ENCODE results near the gene SCD5. TPM values are rescaled to one million over a fixed set of nuclear protein-coding genes. Genes with fewer than 3 reads are reported as not detected.

The SCD5 gene
- total and polyA plus RNA-seq, 3 experiments from 2014 or later, result 2.6 to 6.3 (median 6.2) TPM

DNA sequence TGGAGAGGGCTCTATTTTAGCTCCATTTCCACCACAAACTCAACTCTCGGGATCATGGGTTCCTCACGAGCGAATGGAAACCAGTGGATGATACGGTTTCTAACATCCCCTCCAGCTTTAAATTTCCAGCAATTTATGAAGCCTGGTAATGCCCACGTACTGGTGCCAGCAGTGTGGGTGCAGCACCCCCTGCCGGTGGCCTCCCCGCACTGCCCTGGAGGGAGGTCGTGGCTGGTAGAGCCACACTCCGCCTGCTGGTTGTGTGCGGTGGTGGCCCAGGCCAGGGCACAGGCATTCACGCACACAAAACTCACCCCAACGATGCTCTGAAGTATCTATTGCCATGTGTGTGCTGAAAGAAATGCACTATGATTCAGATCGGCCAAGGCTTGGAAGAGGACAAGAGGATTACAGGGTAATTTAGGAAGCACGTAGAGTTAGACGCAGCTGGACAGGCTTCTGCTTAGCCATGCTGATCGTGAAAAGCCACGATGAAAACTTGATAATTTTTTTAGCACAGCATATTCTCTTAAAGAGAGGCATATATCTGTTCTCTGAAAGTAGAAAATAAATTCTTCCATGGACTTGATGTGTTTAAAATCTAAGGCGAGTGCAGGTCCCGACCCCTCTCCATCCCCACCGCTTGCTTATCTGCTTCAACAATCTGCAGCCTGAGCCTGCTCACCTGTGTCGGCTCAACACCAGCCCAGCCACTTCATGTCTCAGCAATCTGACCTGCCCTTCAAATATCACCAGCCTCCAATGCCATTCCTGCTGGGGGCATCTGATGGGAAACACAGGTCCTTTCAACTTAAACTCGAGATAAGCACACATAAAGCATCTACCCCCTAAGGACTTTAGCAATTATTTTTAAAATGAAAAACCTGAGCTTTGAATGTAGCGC, 59.1 kb downstream of the SCD5 start:
- H3K4me1 Mint-ChIP-seq, result no peaks in the 10 kb centered on the region
- peak in 4 of 5 donors; percentile 7 to 26 (median 22) for DNase-seq
- ChIA-PET CTCF (interaction anchor here (0.8 to 1.3 kb wide), 3 partner anchors 9 to 276 kb away, joined by 3 to 4 read pairs (median 3); no protein-coding TSS in a partner anchor), POLR2A (no interaction called here)
- Histone ChIP-seq H3K36me3 (ENCODE audit: insufficient read depth, low read length) (no peaks in the 10 kb centered on the region), H3K9me3 (ENCODE audit: low read length) (no peaks in the 10 kb centered on the region), H3K4me1 (ENCODE audit: insufficient read depth, low read length) (no peaks in the 10 kb centered on the region), H3K4me3 (ENCODE audit: low read length) (no peak overlapping the region), H3K27ac (ENCODE audit: low read depth, low read length) (no peak overlapping the region), H3K27me3 (ENCODE audit: insufficient read depth, low read length, poor library complexity, severe bottlenecking) (no peaks in the 10 kb centered on the region)
- H3K9me3 Mint-ChIP-seq, result no peaks in the 10 kb centered on the region
- H3K27me3 Mint-ChIP-seq, result peaks cover 0 to 9% of the 10 kb centered on the region in 2 donors
- no peak overlapping the region for H3K4me3 Mint-ChIP-seq
- peaks cover 0 to 7% (median 0%) of the 10 kb centered on the region in 3 donors for H3K36me3 Mint-ChIP-seq
- no peak overlapping the region for H3K27ac Mint-ChIP-seq

DNA sequence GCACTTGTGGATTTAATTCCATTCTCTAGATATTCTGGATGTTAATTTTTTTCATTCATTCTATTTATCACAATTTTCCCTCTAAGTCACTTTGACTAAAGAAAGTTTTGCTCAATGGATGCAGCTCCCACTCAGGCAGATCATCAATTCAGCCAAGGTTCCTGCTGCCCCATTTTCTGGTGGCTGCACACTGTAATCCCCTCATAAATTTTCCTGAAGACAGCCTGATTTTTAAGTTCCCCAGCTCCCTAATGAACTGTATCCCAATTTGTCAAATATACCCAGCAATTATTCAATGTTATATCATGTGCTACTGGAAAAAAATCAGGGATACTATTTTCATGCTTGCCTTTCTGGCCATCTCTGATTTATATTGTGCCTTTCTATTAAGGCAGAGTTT, 61.2 kb downstream of the SCD5 start:
- POLR2A ChIA-PET, result no interaction called here
- H3K9me3 ChIP-seq (ENCODE audit: low read length), result no peaks in the 10 kb centered on the region
- peaks cover 0 to 7% of the 10 kb centered on the region in 2 donors for H3K27me3 Mint-ChIP-seq
- H3K27me3 ChIP-seq (ENCODE audit: insufficient read depth, low read length, poor library complexity, severe bottlenecking), result no peaks in the 10 kb centered on the region
- no peak overlapping the region for H3K4me3 ChIP-seq (ENCODE audit: low read length)
- no peaks in the 10 kb centered on the region for H3K4me1 Mint-ChIP-seq
- no peak for DNase-seq
- no peak overlapping the region for H3K4me3 Mint-ChIP-seq
- no peaks in the 10 kb centered on the region for H3K9me3 Mint-ChIP-seq
- H3K4me1 ChIP-seq (ENCODE audit: insufficient read depth, low read length), result no peaks in the 10 kb centered on the region
- peaks cover 0 to 9% (median 4%) of the 10 kb centered on the region in 3 donors for H3K36me3 Mint-ChIP-seq
- no peak overlapping the region for H3K27ac ChIP-seq (ENCODE audit: low read depth, low read length)
- CTCF ChIA-PET, result interaction anchor here (1.0 kb wide), 1 partner anchor 11 kb away, joined by 3 read pairs; no protein-coding TSS in a partner anchor
- no peaks in the 10 kb centered on the region for H3K36me3 ChIP-seq (ENCODE audit: insufficient read depth, low read length)
- no peak overlapping the region for H3K27ac Mint-ChIP-seq

DNA sequence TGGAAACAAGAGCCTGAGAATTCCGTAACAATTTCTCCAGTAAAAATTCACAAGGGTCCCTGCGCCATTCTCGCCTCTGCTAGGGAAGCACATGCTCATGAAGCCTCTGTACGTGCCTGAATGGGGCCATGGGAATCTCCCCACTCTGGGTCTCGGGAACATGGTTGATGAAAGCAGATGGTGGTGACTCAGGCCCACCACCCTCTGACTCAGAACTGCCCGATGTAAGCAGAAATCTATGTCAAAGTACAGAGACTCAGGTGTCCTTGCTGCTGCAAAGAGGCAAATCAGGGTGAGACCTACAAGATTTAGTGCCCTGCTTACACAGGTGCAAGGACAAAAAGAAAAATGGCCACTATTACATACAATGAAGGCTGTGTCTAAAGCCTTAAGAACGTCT, 65.0 kb downstream of the SCD5 start:
- CTCF ChIA-PET, result interaction anchor here (1.5 kb wide), 1 partner anchor 11 kb away, joined by 4 read pairs; no protein-coding TSS in a partner anchor

DNA sequence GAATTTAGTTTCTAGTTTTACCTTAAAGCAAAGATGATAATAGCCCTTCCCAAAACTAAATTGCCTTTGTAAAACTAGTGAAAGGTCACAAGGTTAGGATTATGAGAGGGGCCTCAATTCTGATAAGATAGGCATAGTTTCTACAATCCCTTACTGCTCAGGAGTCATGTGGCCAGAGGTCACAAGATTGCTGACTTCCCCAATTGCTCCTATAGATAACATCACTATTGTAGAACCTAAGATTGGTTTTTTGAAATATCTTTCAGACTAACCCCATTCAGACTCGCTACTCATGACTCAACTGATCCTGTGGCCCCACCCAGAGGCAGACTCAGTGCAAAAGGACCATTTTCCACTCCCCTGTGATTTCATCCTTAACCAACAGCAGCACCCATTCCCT, 70.3 kb downstream of the SCD5 start:
- no peaks in the 10 kb centered on the region for H3K27me3 ChIP-seq (ENCODE audit: insufficient read depth, low read length, poor library complexity, severe bottlenecking)
- H3K4me1 ChIP-seq (ENCODE audit: insufficient read depth, low read length), result no peaks in the 10 kb centered on the region
- no peaks in the 10 kb centered on the region for H3K9me3 ChIP-seq (ENCODE audit: low read length)
- H3K36me3 ChIP-seq (ENCODE audit: insufficient read depth, low read length), result no peaks in the 10 kb centered on the region
- POLR2A ChIA-PET, result no interaction called here
- no peak overlapping the region for H3K4me3 Mint-ChIP-seq
- no peak overlapping the region for H3K27ac ChIP-seq (ENCODE audit: low read depth, low read length)
- no peaks in the 10 kb centered on the region for H3K9me3 Mint-ChIP-seq
- no peak overlapping the region for H3K4me3 ChIP-seq (ENCODE audit: low read length)
- DNase-seq, result no peak
- peaks cover 0 to under 1% of the 10 kb centered on the region in 2 donors for H3K27me3 Mint-ChIP-seq
- H3K4me1 Mint-ChIP-seq, result no peaks in the 10 kb centered on the region
- peaks cover 0 to 1% (median 0%) of the 10 kb centered on the region in 3 donors for H3K36me3 Mint-ChIP-seq
- CTCF ChIA-PET, result no interaction called here
- H3K27ac Mint-ChIP-seq, result no peak overlapping the region

More for the DNA sequence above, 65.0 kb downstream of the SCD5 start:
- no peak for DNase-seq
- Mint-ChIP-seq H3K4me3 (no peak overlapping the region), H3K4me1 (no peaks in the 10 kb centered on the region), H3K27me3 (peaks cover 0 to 7% of the 10 kb centered on the region in 2 donors), H3K9me3 (no peaks in the 10 kb centered on the region), H3K27ac (no peak overlapping the region), H3K36me3 (peaks cover 0 to 9% (median 4%) of the 10 kb centered on the region in 3 donors)
- Histone ChIP-seq H3K4me1 (ENCODE audit: insufficient read depth, low read length) (no peaks in the 10 kb centered on the region), H3K9me3 (ENCODE audit: low read length) (no peaks in the 10 kb centered on the region), H3K36me3 (ENCODE audit: insufficient read depth, low read length) (no peaks in the 10 kb centered on the region), H3K27me3 (ENCODE audit: insufficient read depth, low read length, poor library complexity, severe bottlenecking) (no peaks in the 10 kb centered on the region), H3K4me3 (ENCODE audit: low read length) (no peak overlapping the region), H3K27ac (ENCODE audit: low read depth, low read length) (no peak overlapping the region)
- POLR2A ChIA-PET, result no interaction called here

DNA sequence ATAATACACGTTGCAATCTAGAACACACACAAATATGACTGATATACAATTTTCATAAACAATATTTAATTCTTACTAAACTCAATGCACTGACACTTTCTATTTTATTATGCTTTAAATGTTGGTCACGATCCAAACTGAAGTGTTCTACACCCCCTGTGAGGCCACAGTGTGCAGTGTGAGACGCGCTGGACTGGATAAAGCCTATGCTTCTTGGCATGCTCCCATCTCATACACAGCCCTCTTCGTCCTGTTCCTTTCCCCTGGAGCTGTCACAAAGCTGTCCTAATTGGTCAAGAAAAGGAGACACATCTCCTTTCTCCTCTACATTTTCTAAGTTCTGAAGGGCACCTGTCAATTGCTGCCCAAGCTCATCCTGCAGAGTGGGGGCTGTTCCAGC, 72.0 kb downstream of the SCD5 start:
- H3K27me3 ChIP-seq (ENCODE audit: insufficient read depth, low read length, poor library complexity, severe bottlenecking), result no peaks in the 10 kb centered on the region
- H3K27me3 Mint-ChIP-seq, result no peaks in the 10 kb centered on the region
- peak overlapping the region in 1 of 8 donors; percentile 64 for H3K27ac Mint-ChIP-seq
- CTCF ChIA-PET, result interaction anchor here (1.3 kb wide), 1 partner anchor 10 kb away, joined by 3 read pairs; no protein-coding TSS in a partner anchor
- H3K9me3 ChIP-seq (ENCODE audit: low read length), result no peaks in the 10 kb centered on the region
- no peaks in the 10 kb centered on the region for H3K9me3 Mint-ChIP-seq
- POLR2A ChIA-PET, result no interaction called here
- H3K36me3 Mint-ChIP-seq, result no peaks in the 10 kb centered on the region
- no peaks in the 10 kb centered on the region for H3K36me3 ChIP-seq (ENCODE audit: insufficient read depth, low read length)
- no peak overlapping the region for H3K4me3 Mint-ChIP-seq
- no peaks in the 10 kb centered on the region for H3K4me1 ChIP-seq (ENCODE audit: insufficient read depth, low read length)
- no peak for DNase-seq
- H3K4me3 ChIP-seq (ENCODE audit: low read length), result no peak overlapping the region
- H3K4me1 Mint-ChIP-seq, result peaks cover 0 to 3% (median 2%) of the 10 kb centered on the region in 3 donors
- H3K27ac ChIP-seq (ENCODE audit: low read depth, low read length), result no peak overlapping the region

DNA sequence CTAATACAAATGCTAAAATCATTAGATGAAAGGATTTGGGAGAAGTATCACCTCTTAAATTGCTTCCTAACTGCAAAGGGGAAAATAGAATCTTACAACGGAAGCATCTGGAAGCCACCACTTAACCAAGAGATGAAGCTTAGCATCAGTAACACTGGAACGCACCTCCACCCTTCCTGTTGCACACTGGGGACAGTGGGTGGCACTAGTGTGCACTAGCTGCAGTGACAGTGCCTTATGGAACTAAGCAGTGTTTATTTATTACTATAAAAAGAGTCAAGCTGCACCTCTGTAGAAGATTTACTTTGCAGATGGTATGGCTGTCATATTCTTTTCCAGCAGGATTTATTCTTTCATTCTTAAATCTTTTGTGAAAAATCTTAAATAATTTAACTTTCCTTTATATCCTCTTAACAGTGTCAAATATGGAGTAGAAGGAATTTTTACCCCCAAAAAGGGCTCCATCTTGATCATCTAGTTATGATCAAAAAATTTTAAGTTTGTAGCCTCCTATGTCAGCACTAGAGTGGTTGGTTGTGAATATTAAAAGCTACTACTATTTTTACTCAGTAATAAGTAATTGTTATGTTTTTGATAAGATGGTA, 76.7 kb downstream of the SCD5 start:
- no peaks in the 10 kb centered on the region for H3K4me1 ChIP-seq (ENCODE audit: insufficient read depth, low read length)
- no peaks in the 10 kb centered on the region for H3K9me3 ChIP-seq (ENCODE audit: low read length)
- DNase-seq, result peak in 1 of 5 donors; percentile 3
- Mint-ChIP-seq H3K36me3 (no peaks in the 10 kb centered on the region), H3K9me3 (no peaks in the 10 kb centered on the region), H3K4me3 (no peak overlapping the region), H3K27ac (peak overlapping the region in 2 of 8 donors; percentile 32 to 58), H3K4me1 (peaks cover 0 to 5% (median 3%) of the 10 kb centered on the region in 3 donors), H3K27me3 (no peaks in the 10 kb centered on the region)
- no peak overlapping the region for H3K4me3 ChIP-seq (ENCODE audit: low read length)
- H3K27me3 ChIP-seq (ENCODE audit: insufficient read depth, low read length, poor library complexity, severe bottlenecking), result no peaks in the 10 kb centered on the region
- CTCF ChIA-PET, result interaction anchor here (1.0 kb wide), 1 partner anchor 11 kb away, joined by 4 read pairs; no protein-coding TSS in a partner anchor
- POLR2A ChIA-PET, result no interaction called here
- no peak overlapping the region for H3K27ac ChIP-seq (ENCODE audit: low read depth, low read length)
- no peaks in the 10 kb centered on the region for H3K36me3 ChIP-seq (ENCODE audit: insufficient read depth, low read length)

DNA sequence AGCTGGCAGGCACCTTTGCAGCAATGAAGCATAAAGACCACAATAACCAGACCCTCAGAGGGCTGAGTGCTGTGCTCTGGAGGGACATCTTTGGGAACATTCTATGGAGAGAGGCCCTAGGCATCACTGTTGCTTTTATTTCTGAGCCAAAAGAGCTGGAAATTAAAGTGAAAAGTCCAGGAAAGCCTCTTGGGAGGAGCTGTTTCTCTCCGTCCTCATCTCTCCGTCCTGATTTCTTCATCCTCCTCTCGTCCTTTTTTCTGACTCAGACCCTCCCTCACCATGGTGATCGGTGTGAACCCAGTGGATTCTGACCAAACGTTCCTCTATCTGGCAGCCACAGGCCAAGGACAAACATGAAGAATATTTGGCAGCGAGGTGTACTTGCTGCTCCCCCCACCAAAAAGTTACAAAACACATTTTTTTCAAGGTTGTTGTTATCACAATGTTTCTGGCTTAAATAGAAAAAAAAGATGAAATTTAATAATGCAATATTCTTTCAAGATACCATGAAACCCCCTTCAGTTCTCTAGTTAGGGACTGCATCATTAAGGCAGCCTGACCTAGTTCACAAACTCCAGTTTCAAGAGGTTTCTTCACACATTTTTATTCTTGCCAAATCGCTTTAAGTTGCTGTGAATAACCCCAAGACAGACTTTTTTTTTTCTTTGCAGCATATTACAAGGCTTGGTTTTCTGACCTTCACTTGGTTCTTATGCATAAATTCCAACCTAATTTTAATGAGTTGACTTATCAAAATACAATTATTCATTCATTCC, 80.2 kb downstream of the SCD5 start:
- DNase-seq, result no peak
- H3K4me1 ChIP-seq (ENCODE audit: insufficient read depth, low read length), result no peaks in the 10 kb centered on the region
- ChIA-PET POLR2A (no interaction called here), CTCF (no interaction called here)
- no peaks in the 10 kb centered on the region for H3K27me3 ChIP-seq (ENCODE audit: insufficient read depth, low read length, poor library complexity, severe bottlenecking)
- Mint-ChIP-seq H3K9me3 (no peaks in the 10 kb centered on the region), H3K4me1 (peaks cover 0 to 5% (median 3%) of the 10 kb centered on the region in 3 donors), H3K27me3 (no peaks in the 10 kb centered on the region), H3K4me3 (no peak overlapping the region), H3K36me3 (no peaks in the 10 kb centered on the region), H3K27ac (no peak overlapping the region)
- H3K36me3 ChIP-seq (ENCODE audit: insufficient read depth, low read length), result no peaks in the 10 kb centered on the region
- no peak overlapping the region for H3K4me3 ChIP-seq (ENCODE audit: low read length)
- no peaks in the 10 kb centered on the region for H3K9me3 ChIP-seq (ENCODE audit: low read length)
- H3K27ac ChIP-seq (ENCODE audit: low read depth, low read length), result no peak overlapping the region

All from CD8-positive, alpha-beta memory T cell (primary cell).